DOHH2 (cell line): ENCODE results near the gene CASQ1.

Experiments
- H3F3A ChIP-seq: fragments of 200-600 bp; sonication (generic), shearing (Covaris generic); 2 replicates; pipeline ENCODE4 v1.6.0; 2016; ENCODE audit warnings: antibody characterized with exemption, mild to moderate bottlenecking; ENCODE audit not compliant: control insufficient read depth, insufficient read depth
- H3K27ac ChIP-seq: fragments of 200-600 bp; sonication (generic); 2 replicates; pipeline ENCODE4 v1.5.1; 2014; ENCODE audit warnings: low read depth, mild to moderate bottlenecking, low read length, moderate library complexity
- H3K27me3 ChIP-seq: fragments of 200-600 bp; sonication (generic); 2 replicates; pipeline ENCODE4 v1.6.1; 2014; ENCODE audit warnings: mild to moderate bottlenecking, low read length, mixed read lengths; ENCODE audit not compliant: control insufficient read depth
- H3K36me3 ChIP-seq: fragments of 200-600 bp; sonication (generic); 2 replicates; pipeline ENCODE4 v1.6.1; 2014; ENCODE audit warnings: mild to moderate bottlenecking, low read length, moderate library complexity, mixed read lengths; ENCODE audit not compliant: control insufficient read depth
- H3K4me1 ChIP-seq: fragments of 200-600 bp; sonication (generic); 2 replicates; pipeline ENCODE4 v1.6.1; 2014; ENCODE audit warnings: mild to moderate bottlenecking, low read length, mixed read lengths; ENCODE audit not compliant: control insufficient read depth
- H3K4me2 ChIP-seq: fragments of 200-600 bp; sonication (generic); 2 replicates; pipeline ENCODE4 v1.6.0; 2014; ENCODE audit warnings: mild to moderate bottlenecking, low read length, moderate library complexity
- H3K4me3 ChIP-seq: fragments of 200-600 bp; sonication (generic); 2 replicates; pipeline ENCODE4 v1.5.1; 2014; ENCODE audit warnings: mild to moderate bottlenecking, low read length, mixed read lengths
- H3K79me2 ChIP-seq: fragments of 200-600 bp; sonication (generic); 2 replicates; pipeline ENCODE4 v1.6.1; 2014; ENCODE audit warnings: mild to moderate bottlenecking, low read length, mixed read lengths; ENCODE audit not compliant: control insufficient read depth
- H3K9me2 ChIP-seq: fragments of 200-600 bp; sonication (generic); replicated peaks from 2 replicates; pipeline ENCODE4 v1.6.1; 2014; ENCODE audit warnings: mild to moderate bottlenecking, low read length, mixed read lengths; ENCODE audit not compliant: control insufficient read depth
- H3K9me3 ChIP-seq: fragments of 200-600 bp; sonication (generic); 2 replicates; pipeline ENCODE4 v1.6.1; 2014; ENCODE audit warnings: antibody characterized with exemption, low read length, mixed read lengths; ENCODE audit not compliant: control insufficient read depth, insufficient read depth
- H4K20me1 ChIP-seq: fragments of 200-600 bp; sonication (generic); 2 replicates; pipeline ENCODE4 v1.6.0; 2014; ENCODE audit warnings: low read depth, mild to moderate bottlenecking, antibody characterized with exemption, low read length, moderate library complexity; ENCODE audit not compliant: control insufficient read depth, insufficient read depth
- CTCF ChIP-seq: fragments of 200-600 bp; sonication (generic); IDR thresholded peaks from one replicate; pipeline ENCODE4 v1.5.1; 2014; ENCODE audit warnings: antibody characterized with exemption, mild to moderate bottlenecking, low read depth, low read length; ENCODE audit not compliant: poor library complexity, severe bottlenecking
- EZH2phosphoT487 ChIP-seq: fragments of 200-600 bp; sonication (generic); IDR thresholded peaks from 2 replicates; pipeline ENCODE4 v1.6.1; 2017; ENCODE audit warnings: borderline replicate concordance, mild to moderate bottlenecking, antibody characterized with exemption, low read length, moderate library complexity, mixed read lengths

CASQ1 gene

GRCh38 chr1:160151303-160151702, 39.1 kb upstream of the CASQ1 start, which contains the start of gene ATP1A4:
Gene ATP1A4, plus strand, starts transcription at chr1:160151603. Its CDS starts 438 bp downstream, at chr1:160152041.
- TF ChIP-seq CTCF (no peak), EZH2phosphoT487 (no peak)
- no peak within 1 kb of the TSS for H3K4me3 ChIP-seq
- peaks cover 7% of the 10 kb centered on the region for H3K27me3 ChIP-seq
- no peaks in the 10 kb centered on the region for H3F3A ChIP-seq
- no peaks in the 10 kb centered on the region for H3K36me3 ChIP-seq
- H3K79me2 ChIP-seq, result no peaks in the 10 kb centered on the region
- no peaks in the 10 kb centered on the region for H3K4me1 ChIP-seq
- no peaks in the 10 kb centered on the region for H3K9me3 ChIP-seq
- no peaks in the 10 kb centered on the region for H4K20me1 ChIP-seq
- H3K27ac ChIP-seq, result no peak within 1 kb of the TSS
- no peak within 1 kb of the TSS for H3K4me2 ChIP-seq
- H3K9me2 ChIP-seq, result no peaks in the 10 kb centered on the region

GRCh38 chr1:160154790-160155189, 35.6 kb upstream of the CASQ1 start:
- no peaks in the 10 kb centered on the region for H3F3A ChIP-seq
- H3K27me3 ChIP-seq, result peaks cover 4% of the 10 kb centered on the region
- H3K4me2 ChIP-seq, result no peak overlapping the region
- H3K79me2 ChIP-seq, result no peaks in the 10 kb centered on the region
- no peaks in the 10 kb centered on the region for H3K9me2 ChIP-seq
- H3K27ac ChIP-seq, result no peak overlapping the region
- H4K20me1 ChIP-seq, result no peaks in the 10 kb centered on the region
- TF ChIP-seq CTCF (no peak), EZH2phosphoT487 (no peak)
- no peaks in the 10 kb centered on the region for H3K4me1 ChIP-seq
- H3K9me3 ChIP-seq, result no peaks in the 10 kb centered on the region
- no peaks in the 10 kb centered on the region for H3K36me3 ChIP-seq
- no peak overlapping the region for H3K4me3 ChIP-seq

- H3K27ac ChIP-seq, result no peak overlapping the region
- H4K20me1 ChIP-seq, result no peaks in the 10 kb centered on the region
- H3K79me2 ChIP-seq, result no peaks in the 10 kb centered on the region
- no peaks in the 10 kb centered on the region for H3K4me1 ChIP-seq
- no peaks in the 10 kb centered on the region for H3F3A ChIP-seq
- H3K4me3 ChIP-seq, result no peak overlapping the region
- H3K27me3 ChIP-seq, result peaks cover 7% of the 10 kb centered on the region
- no peak for TF ChIP-seq EZH2phosphoT487
- H3K9me3 ChIP-seq, result no peaks in the 10 kb centered on the region
- no peaks in the 10 kb centered on the region for H3K36me3 ChIP-seq
- H3K4me2 ChIP-seq, result no peak overlapping the region
- H3K9me2 ChIP-seq, result no peaks in the 10 kb centered on the region
Measured at GRCh38 chr1:160156361-160156760, 34.0 kb upstream of the CASQ1 start.

- Histone ChIP-seq H3K27ac (no peak overlapping the region), H4K20me1 (no peaks in the 10 kb centered on the region), H3K9me2 (no peaks in the 10 kb centered on the region), H3K27me3 (peaks cover 9% of the 10 kb centered on the region), H3K9me3 (no peaks in the 10 kb centered on the region), H3K79me2 (no peaks in the 10 kb centered on the region), H3K4me2 (no peak overlapping the region), H3K4me3 (no peak overlapping the region), H3K4me1 (no peaks in the 10 kb centered on the region), H3F3A (no peaks in the 10 kb centered on the region), H3K36me3 (no peaks in the 10 kb centered on the region)
- TF ChIP-seq EZH2phosphoT487 (no peak), CTCF (no peak)
Measured at GRCh38 chr1:160157174-160157573, 33.2 kb upstream of the CASQ1 start.
